ENCODE data around the gene SHF.

Gene SHF

GRCh38 chr15:45123397-45123796 is 64.4 kb downstream of the SHF start:
- DNase-seq, result no peak

- no peak for DNase-seq
Measured at GRCh38 chr15:45122719-45123118, 65.0 kb downstream of the SHF start.

DNA sequence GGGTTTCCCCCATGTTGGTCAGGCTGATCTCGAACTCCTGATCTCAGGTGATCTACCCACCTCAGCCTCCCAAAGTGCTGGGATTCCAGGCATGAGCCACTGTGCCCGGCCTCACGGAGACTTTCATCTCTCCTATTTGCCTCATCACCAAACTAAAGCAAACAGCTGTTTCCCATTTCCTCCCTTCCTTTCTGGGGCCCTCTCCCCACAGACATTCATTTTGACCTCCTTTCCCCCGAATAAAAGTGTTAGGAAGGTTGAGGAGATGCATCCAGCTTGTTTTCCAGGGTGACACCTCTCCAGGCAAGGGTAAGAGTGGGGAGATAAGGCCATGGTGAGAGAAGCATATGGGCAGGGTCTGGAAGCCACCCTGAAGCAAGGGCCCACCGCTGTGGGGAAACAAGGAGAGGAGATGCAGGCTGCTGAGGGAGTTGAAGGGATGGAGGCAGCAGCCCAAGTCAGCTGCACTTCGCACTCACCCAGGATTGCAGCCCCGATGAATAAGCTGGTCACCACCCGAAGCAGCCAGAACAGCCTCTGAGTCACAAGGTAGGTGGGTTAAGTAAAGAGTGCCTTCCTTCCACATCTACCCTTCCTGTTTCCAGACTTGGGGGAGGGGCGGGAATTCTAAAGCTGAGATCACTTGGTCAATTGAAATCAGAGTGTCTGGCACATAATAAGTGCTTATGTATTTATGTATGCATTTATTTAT is 65.9 kb downstream of the SHF start:
- peak; percentile 77 to 92 for DNase-seq

DNA sequence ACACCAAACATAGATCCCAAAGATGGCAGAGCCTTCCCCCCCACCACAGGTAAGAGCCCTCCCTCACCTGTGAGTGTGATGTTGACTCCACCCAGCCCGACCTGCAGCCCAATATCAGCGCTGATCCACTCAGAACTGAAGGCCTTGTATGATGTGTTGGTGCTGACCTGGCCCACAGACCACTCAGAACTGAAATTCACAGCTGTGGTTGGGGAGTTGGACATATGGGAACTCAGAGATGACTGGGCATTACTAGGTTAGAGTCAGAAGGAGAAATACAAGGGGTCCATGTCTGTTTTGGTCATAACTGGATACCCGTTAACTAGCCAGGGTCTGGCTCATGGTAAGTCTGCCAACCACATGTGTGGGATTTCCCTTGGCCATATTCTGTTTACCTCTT is 66.7 kb downstream of the SHF start:
- no peak for DNase-seq

DNA sequence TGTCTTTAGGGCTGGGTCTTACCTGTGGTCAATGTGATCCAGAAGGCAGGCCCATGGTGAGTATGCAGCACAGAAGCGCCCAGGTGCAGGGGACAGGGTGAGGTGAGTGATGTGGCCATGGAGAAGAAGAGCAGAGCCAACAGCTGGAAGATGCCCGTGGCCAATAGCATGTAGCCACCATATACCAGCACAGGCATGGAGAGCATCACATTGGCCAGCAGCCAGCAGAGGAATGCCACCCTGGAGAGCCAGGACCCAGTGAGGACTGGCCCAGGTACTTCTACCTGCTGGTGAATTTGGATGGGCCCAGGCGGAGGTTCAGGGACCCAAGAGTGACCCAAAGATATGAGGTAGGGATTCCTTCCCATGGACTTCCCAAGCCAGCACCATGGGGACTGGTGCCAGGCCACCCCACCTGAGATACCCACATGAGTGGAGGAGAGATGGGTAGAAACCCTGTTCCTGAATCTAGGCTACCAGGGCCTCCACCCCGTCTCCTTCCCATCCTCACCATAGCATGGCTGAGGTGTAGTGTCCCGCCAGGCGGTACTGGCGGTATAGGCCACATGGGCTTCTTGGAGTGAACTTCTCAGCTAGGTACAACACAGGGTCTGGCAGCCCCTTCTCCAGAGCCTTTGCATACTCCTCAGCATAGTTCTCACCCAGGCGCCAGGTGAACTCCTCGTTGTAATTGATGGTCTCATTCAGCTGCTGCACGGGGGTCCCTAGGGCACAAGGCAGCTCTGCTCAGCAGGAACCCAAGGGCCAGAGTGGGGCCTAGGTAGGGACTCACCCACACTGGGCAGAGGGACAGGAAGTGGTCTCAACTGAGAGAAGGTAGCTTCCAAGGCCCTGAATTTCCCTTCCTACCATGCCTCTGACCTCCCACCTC is 67.4 kb downstream of the SHF start:
- DNase-seq, result no peak

DNA sequence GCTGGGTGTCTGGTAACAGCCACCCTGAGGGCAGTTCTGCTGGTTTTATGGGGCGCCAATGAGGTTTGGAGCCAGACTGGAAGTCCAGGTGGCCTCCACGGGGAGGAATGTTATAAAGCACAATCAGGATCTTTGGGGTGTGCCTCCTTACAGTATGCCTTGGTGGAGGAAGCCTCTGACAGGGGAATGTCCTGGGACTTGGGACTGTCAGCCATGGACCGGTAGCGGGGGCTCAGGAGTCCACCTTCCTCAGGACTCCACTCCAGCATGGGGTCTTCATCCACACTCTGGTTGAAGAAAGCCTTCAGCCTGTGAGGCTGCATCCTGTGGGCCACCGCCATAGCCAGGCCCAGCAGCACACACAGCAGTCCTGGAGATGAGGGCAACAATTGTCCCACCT is 68.8 kb downstream of the SHF start:
- DNase-seq, result no peak

DNA sequence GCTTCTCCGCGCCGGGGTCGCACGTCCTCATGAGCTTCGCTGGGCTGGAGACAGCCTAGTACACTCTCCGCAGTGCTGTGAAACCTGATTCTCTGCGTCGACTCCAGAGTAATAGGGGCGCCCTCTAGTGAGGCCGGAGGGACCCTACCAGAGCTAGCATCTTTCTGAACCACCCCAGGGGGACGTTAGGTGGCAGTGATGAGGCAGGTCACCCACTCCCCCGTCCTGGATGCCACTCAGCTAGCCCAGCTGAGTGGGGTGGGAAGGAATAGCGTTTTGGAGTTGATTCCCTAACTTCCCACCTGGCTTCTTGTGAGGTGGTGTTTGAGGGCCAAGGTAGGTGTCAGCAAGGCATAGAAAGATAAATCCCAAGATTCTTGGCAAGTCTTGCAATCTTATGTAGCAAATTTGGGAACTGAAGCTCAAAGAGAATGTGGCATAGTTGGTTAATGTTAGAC is 69.6 kb downstream of the SHF start:
- peak; percentile 88 to 89 for DNase-seq

- no peak for DNase-seq
Measured at GRCh38 chr15:45117308-45118130, 70.2 kb downstream of the SHF start.

Measured in inflammatory macrophage (primary cell).